ENCODE data around the gene COMT.

DNA sequence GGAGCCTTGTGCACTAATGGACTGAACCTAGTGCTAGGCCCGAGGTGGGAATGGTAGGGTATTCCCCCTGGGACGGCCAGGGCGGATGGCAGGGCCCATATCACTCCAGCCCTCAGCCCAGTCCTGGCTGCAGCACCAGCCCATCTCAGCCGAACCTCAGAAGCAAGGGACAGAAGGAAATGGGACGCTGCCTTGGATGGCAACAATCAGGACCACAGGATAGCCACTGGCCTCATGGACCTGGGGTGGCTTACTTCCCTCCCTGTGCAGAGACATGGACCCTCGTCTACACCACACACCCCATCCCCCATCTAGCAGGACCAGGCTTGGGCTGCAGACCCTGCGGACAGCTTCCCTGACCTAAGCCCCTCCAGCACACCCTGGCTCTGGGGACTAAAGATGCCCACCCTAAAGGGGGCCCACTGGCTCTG is 50.9 kb downstream of the COMT start:
- TF ChIP-seq POLR2AphosphoS5 (IDR thresholded peaks at IDR 0.05) (no peak), EP300 (IDR thresholded peaks at IDR 0.05) (no peak)
- TF ChIP-seq, protein P1, sequence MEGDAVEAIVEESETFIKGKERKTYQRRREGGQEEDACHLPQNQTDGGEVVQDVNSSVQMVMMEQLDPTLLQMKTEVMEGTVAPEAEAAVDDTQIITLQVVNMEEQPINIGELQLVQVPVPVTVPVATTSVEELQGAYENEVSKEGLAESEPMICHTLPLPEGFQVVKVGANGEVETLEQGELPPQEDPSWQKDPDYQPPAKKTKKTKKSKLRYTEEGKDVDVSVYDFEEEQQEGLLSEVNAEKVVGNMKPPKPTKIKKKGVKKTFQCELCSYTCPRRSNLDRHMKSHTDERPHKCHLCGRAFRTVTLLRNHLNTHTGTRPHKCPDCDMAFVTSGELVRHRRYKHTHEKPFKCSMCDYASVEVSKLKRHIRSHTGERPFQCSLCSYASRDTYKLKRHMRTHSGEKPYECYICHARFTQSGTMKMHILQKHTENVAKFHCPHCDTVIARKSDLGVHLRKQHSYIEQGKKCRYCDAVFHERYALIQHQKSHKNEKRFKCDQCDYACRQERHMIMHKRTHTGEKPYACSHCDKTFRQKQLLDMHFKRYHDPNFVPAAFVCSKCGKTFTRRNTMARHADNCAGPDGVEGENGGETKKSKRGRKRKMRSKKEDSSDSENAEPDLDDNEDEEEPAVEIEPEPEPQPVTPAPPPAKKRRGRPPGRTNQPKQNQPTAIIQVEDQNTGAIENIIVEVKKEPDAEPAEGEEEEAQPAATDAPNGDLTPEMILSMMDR (IDR thresholded peaks at IDR 0.05) = no peak
